GM10248 (cell line): Measurements from ENCODE around the gene IRF2BP1.

Experiments
- CTCF ChIA-PET: fragments of 300-600 bp; sonication (Branson Sonifier 250); formaldehyde crosslinking; extraction: SDS; loops from one replicate; lab custom pipeline; 2021; ENCODE audit warnings: antibody characterized with exemption; lab: Yijun Ruan, JAX
- POLR2A ChIA-PET: fragments of 350-650 bp; sonication (Branson Sonifier 250); formaldehyde crosslinking; extraction: SDS; loops from one replicate; lab custom pipeline; 2020; ENCODE audit warnings: antibody characterized with exemption; lab: Yijun Ruan, JAX
- DNase-seq: peaks from one replicate; pipeline ENCODE4 v3.0.0; 2012; ENCODE audit errors: extremely low spot score
- TF ChIP-seq, protein P1 (sequence below): IDR thresholded peaks from 2 replicates; pipeline ENCODE4 v1.5.1; 2012; ENCODE audit warnings: mild to moderate bottlenecking, low read depth; ENCODE audit errors: extremely low read depth, missing control alignments, control extremely low read depth

Gene IRF2BP1

GRCh38 chr19:45863840-45864628 is 21.9 kb downstream of the IRF2BP1 start, which contains the start of gene FOXA3:
Gene FOXA3 (plus strand): TSS chr19:45864326. CDS start chr19:45864457, 131 bp downstream.
- POLR2A ChIA-PET, result interaction anchor here (0.6 to 2.0 kb wide), 7 partner anchors 11 to 1033 kb away, joined by 3 to 19 read pairs (median 6); partner anchors contain the start of genes CCDC61 and IRF2BP1

GRCh38 chr19:45863335-45863839 is 22.6 kb downstream of the IRF2BP1 start:
- TF ChIP-seq, protein P1, sequence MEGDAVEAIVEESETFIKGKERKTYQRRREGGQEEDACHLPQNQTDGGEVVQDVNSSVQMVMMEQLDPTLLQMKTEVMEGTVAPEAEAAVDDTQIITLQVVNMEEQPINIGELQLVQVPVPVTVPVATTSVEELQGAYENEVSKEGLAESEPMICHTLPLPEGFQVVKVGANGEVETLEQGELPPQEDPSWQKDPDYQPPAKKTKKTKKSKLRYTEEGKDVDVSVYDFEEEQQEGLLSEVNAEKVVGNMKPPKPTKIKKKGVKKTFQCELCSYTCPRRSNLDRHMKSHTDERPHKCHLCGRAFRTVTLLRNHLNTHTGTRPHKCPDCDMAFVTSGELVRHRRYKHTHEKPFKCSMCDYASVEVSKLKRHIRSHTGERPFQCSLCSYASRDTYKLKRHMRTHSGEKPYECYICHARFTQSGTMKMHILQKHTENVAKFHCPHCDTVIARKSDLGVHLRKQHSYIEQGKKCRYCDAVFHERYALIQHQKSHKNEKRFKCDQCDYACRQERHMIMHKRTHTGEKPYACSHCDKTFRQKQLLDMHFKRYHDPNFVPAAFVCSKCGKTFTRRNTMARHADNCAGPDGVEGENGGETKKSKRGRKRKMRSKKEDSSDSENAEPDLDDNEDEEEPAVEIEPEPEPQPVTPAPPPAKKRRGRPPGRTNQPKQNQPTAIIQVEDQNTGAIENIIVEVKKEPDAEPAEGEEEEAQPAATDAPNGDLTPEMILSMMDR, result no peak
- CTCF ChIA-PET, result interaction anchor here (0.7 to 4.6 kb wide), 18 partner anchors 10 to 156 kb away, joined by 3 to 152 read pairs (median 6); partner anchors contain the start of genes CCDC61, IRF2BP1, MYPOP and SIX5
- POLR2A ChIA-PET, result interaction anchor here (0.6 to 2.0 kb wide), 5 partner anchors 11 to 1033 kb away, joined by 3 to 19 read pairs (median 6); partner anchors contain the start of genes CCDC61 and IRF2BP1

More at GRCh38 chr19:45863840-45864628, 21.9 kb downstream of the IRF2BP1 start, which contains the start of gene FOXA3:
- CTCF ChIA-PET, result interaction anchor here (0.5 to 4.6 kb wide), 23 partner anchors 8 to 155 kb away, joined by 3 to 152 read pairs (median 6); partner anchors contain the start of genes CCDC61, IRF2BP1, MYPOP and SIX5
- TF ChIP-seq, protein P1, result peak; percentile 67
- DNase-seq, result peak; percentile 91

GRCh38 chr19:45862564-45863334 is 23.2 kb downstream of the IRF2BP1 start, which contains the start of gene SYMPK:
Gene SYMPK (minus strand): TSS chr19:45863147. CDS start chr19:45854495, 8,652 bp downstream.
- DNase-seq, result peak; percentile 100
- CTCF ChIA-PET, result interaction anchor here (0.7 to 4.6 kb wide), 15 partner anchors 9 to 154 kb away, joined by 3 to 152 read pairs (median 6); partner anchors contain the start of genes CCDC61, IRF2BP1, MYPOP and SIX5
- POLR2A ChIA-PET, result interaction anchor here (0.6 to 2.0 kb wide), 4 partner anchors 10 to 1034 kb away, joined by 3 to 19 read pairs (median 5); partner anchors contain the start of genes CCDC61 and IRF2BP1
- TF ChIP-seq, protein P1, result no peak

More at GRCh38 chr19:45863335-45863839, 22.6 kb downstream of the IRF2BP1 start:
- no peak for DNase-seq

DNA sequence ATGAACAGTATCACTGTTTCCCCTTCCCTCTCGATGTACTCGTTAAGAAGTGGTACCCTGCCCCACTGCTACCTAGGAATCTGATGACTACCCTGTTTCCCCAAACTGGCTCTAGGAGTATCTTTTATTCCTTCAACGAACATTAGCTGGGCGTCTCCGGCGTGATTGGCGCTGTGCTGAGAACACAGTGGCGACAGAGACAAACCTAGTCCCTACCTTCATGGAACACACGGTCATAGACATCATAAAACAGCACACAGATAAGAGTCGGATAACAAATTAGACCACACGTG is 23.7 kb downstream of the IRF2BP1 start:
- DNase-seq, result no peak
- CTCF ChIA-PET, result interaction anchor here (1.7 to 4.6 kb wide), 3 partner anchors 8 to 45 kb away, joined by 8 to 152 read pairs (median 16); partner anchors contain the start of gene IRF2BP1
- POLR2A ChIA-PET, result no interaction called here

GRCh38 chr19:45860359-45861259 is 25.3 kb downstream of the IRF2BP1 start:
- ChIA-PET CTCF (interaction anchor here (1.5 to 1.6 kb wide), 2 partner anchors 22 to 44 kb away, joined by 4 to 5 read pairs; no protein-coding TSS in a partner anchor), POLR2A (no interaction called here)
- TF ChIP-seq, protein P1, result no peak
- no peak for DNase-seq

More for the DNA sequence above, 23.7 kb downstream of the IRF2BP1 start:
- TF ChIP-seq, protein P1, result no peak
